ENCODE measurements around the gene CPEB4. TPM values are rescaled to one million over a fixed set of nuclear protein-coding genes. Genes with fewer than 3 reads are reported as not detected.

CPEB4 gene
- total RNA-seq, 1 experiment from 2014 or later, result 11.1 TPM

DNA sequence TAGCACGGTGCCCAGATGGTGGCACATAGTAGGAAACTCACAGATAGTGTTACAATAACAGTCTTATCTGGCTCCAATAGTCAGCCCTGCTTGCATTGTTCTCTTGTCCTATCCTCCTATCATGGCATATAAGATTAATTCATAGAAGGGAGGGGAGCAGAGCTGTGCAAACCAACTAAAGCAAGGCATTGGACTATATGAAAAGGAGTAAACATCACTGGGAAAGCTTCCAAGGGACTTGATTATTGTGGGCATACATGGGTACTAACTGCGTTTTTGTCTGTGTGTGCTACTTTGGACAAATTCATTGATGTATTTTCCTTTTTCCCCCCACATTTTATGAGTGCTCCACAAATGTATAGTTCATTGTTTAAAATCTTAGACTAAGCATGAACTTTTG is 57.0 kb downstream of the CPEB4 start:
- BruUV-seq (replicated peaks), result no TSS peak
- ATAC-seq, result no peak
- CTCF ChIA-PET, result interaction anchor here (1.5 kb wide), 1 partner anchor 20 kb away, joined by 5 read pairs; no protein-coding TSS in a partner anchor
- Histone ChIP-seq H3K27me3 (ENCODE audit: insufficient read depth, low read length) (no peaks in the 10 kb centered on the region), H3K9me2 (ENCODE audit: insufficient read depth) (no peaks in the 10 kb centered on the region), H4K20me1 (ENCODE audit: insufficient read depth) (no peaks in the 10 kb centered on the region), H3K36me3 (ENCODE audit: control insufficient read depth in 1 of 2, insufficient read depth in 2 of 2, low read length in 2 of 2) (no peaks in the 10 kb centered on the region; a peak in 1 of 4 replicates), H3K4me3 (replicated peaks in 1 of 2; ENCODE audit: low read depth in 1 of 2, low read length in 2 of 2) (no peak overlapping the region), H3K4me1 (ENCODE audit: control insufficient read depth in 1 of 2, insufficient read depth in 2 of 2, low read length in 2 of 2) (no peaks in the 10 kb centered on the region), H3K9ac (ENCODE audit: low read length) (no peak overlapping the region), H3K4me2 (ENCODE audit: low read length) (no peak overlapping the region), H3K9me3 (ENCODE audit: control insufficient read depth in 1 of 2, insufficient read depth in 1 of 2, low read depth in 1 of 2, low read length in 2 of 2) (no peaks in the 10 kb centered on the region), H3K27ac (ENCODE audit: low read depth, low read length) (no peak overlapping the region), H3K79me2 (ENCODE audit: insufficient read depth, low read length) (no peaks in the 10 kb centered on the region), H2AFZ (ENCODE audit: low read depth, low read length, poor library complexity, severe bottlenecking) (no peak overlapping the region)
- no peak for DNase-seq (ENCODE audit: low read depth, low spot score)
- intact Hi-C loops (cut with micrococcal nuclease), result no loop called here
- no peak for TF ChIP-seq YY1 (IDR thresholded peaks at IDR 0.05; ENCODE audit: extremely low read depth, insufficient replicate concordance, low read depth, low read length)
- no peak for TF ChIP-seq REST (IDR thresholded peaks at IDR 0.05; ENCODE audit: low read depth)
- TF ChIP-seq ELF1 (IDR thresholded peaks at IDR 0.05; ENCODE audit: borderline replicate concordance, low read depth), result no peak
- TF ChIP-seq CBX3 (IDR thresholded peaks at IDR 0.05; ENCODE audit: low read depth), result no peak
- TF ChIP-seq, protein P1, sequence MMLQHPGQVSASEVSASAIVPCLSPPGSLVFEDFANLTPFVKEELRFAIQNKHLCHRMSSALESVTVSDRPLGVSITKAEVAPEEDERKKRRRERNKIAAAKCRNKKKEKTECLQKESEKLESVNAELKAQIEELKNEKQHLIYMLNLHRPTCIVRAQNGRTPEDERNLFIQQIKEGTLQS (IDR thresholded peaks at IDR 0.05), result no peak
- TF ChIP-seq RAD21 (IDR thresholded peaks at IDR 0.05; ENCODE audit: low read depth), result no peak
- no peak for TF ChIP-seq ZNF274 (IDR thresholded peaks at IDR 0.05; ENCODE audit: low read depth, low read length)
- TF ChIP-seq, protein P2, sequence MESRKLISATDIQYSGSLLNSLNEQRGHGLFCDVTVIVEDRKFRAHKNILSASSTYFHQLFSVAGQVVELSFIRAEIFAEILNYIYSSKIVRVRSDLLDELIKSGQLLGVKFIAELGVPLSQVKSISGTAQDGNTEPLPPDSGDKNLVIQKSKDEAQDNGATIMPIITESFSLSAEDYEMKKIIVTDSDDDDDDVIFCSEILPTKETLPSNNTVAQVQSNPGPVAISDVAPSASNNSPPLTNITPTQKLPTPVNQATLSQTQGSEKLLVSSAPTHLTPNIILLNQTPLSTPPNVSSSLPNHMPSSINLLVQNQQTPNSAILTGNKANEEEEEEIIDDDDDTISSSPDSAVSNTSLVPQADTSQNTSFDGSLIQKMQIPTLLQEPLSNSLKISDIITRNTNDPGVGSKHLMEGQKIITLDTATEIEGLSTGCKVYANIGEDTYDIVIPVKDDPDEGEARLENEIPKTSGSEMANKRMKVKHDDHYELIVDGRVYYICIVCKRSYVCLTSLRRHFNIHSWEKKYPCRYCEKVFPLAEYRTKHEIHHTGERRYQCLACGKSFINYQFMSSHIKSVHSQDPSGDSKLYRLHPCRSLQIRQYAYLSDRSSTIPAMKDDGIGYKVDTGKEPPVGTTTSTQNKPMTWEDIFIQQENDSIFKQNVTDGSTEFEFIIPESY (IDR thresholded peaks at IDR 0.05; ENCODE audit: extremely low read depth, insufficient replicate concordance, low read length), result no peak
- TF ChIP-seq, protein P3, sequence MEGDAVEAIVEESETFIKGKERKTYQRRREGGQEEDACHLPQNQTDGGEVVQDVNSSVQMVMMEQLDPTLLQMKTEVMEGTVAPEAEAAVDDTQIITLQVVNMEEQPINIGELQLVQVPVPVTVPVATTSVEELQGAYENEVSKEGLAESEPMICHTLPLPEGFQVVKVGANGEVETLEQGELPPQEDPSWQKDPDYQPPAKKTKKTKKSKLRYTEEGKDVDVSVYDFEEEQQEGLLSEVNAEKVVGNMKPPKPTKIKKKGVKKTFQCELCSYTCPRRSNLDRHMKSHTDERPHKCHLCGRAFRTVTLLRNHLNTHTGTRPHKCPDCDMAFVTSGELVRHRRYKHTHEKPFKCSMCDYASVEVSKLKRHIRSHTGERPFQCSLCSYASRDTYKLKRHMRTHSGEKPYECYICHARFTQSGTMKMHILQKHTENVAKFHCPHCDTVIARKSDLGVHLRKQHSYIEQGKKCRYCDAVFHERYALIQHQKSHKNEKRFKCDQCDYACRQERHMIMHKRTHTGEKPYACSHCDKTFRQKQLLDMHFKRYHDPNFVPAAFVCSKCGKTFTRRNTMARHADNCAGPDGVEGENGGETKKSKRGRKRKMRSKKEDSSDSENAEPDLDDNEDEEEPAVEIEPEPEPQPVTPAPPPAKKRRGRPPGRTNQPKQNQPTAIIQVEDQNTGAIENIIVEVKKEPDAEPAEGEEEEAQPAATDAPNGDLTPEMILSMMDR (IDR thresholded peaks at IDR 0.05 in 2 of 3, conservative IDR thresholded peaks at IDR 0.05 in 1 of 3; ENCODE audit: borderline replicate concordance in 1 of 3, insufficient read depth in 1 of 3, low read depth in 2 of 3, low read length in 2 of 3), result no peak
- no peak for TF ChIP-seq EZH2phosphoT487 (IDR thresholded peaks at IDR 0.05; ENCODE audit: borderline replicate concordance)
- TF ChIP-seq EZH2 (IDR thresholded peaks at IDR 0.05), result no peak
- TF ChIP-seq SIN3A (IDR thresholded peaks at IDR 0.05; ENCODE audit: low read depth), result no peak
- no peak for TF ChIP-seq SP1 (IDR thresholded peaks at IDR 0.05; ENCODE audit: low read depth)
- no peak for TF ChIP-seq MAX (IDR thresholded peaks at IDR 0.05)
- no peak for TF ChIP-seq JUND (IDR thresholded peaks at IDR 0.05)
- TF ChIP-seq ZFX (IDR thresholded peaks at IDR 0.05), result no peak
- POLR2A ChIA-PET, result no interaction called here
- RAD21 ChIA-PET (ENCODE audit: low non-redundant PET in 1 of 2, low total read pairs in 2 of 2, uncharacterized antibody in 2 of 2, unreplicated experiment in 2 of 2), result no interaction called here
